Ishikawa (cell line): ENCODE measurements around the gene GAB3.

ENCODE experiments used
- CEBPB ChIP-seq: IDR thresholded peaks from 2 replicates; pipeline ENCODE4 v1.6.1; 2012
- CREB1 ChIP-seq: IDR thresholded peaks from 2 replicates; pipeline ENCODE4 v1.6.1; 2012; ENCODE audit warnings: low read depth
- FOXM1 ChIP-seq: IDR thresholded peaks from 2 replicates; pipeline ENCODE4 v1.6.1; 2012; ENCODE audit warnings: low read depth, borderline replicate concordance
- NFIC ChIP-seq: IDR thresholded peaks from 2 replicates; pipeline ENCODE4 v1.6.1; 2012
- RAD21 ChIP-seq: IDR thresholded peaks from 2 replicates; pipeline ENCODE4 v1.6.1; 2012; ENCODE audit warnings: low read depth
- TAF1 ChIP-seq: IDR thresholded peaks from 2 replicates; pipeline ENCODE4 v1.6.1; 2012; ENCODE audit warnings: low read depth, mild to moderate bottlenecking
- TEAD4 ChIP-seq: IDR thresholded peaks from 2 replicates; pipeline ENCODE4 v1.6.1; 2012
- YY1 ChIP-seq: IDR thresholded peaks from 2 replicates; pipeline ENCODE4 v1.6.1; 2012; ENCODE audit warnings: low read depth
- TF ChIP-seq, protein P1 (sequence below): IDR thresholded peaks from 2 replicates; pipeline ENCODE4 v1.6.1; 2012; ENCODE audit warnings: low read depth, mild to moderate bottlenecking

DNA sequence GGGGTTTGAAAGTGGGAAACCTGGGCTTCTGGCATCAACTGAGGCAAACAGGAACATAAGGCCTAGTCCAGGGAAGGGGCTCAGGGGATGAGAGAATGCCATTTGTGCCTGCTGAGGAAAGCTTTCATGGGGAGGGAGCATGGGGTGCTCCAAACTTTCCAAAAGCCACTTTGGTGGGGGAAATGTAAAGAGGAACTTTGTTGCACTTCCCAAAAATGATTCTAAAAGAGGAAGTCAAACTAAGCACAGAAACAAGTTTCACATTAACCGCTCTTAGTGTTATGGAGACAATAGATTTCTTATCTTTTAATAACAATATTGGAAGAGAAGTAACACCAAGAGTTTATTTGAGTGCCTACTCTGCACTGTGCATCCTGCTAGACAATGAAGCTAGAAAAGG, 32.3 kb downstream of the GAB3 start:
- TF ChIP-seq NFIC (no peak), RAD21 (no peak), TEAD4 (no peak), YY1 (no peak), CEBPB (no peak), TAF1 (no peak), CREB1 (no peak), FOXM1 (no peak)
- TF ChIP-seq, protein P1, sequence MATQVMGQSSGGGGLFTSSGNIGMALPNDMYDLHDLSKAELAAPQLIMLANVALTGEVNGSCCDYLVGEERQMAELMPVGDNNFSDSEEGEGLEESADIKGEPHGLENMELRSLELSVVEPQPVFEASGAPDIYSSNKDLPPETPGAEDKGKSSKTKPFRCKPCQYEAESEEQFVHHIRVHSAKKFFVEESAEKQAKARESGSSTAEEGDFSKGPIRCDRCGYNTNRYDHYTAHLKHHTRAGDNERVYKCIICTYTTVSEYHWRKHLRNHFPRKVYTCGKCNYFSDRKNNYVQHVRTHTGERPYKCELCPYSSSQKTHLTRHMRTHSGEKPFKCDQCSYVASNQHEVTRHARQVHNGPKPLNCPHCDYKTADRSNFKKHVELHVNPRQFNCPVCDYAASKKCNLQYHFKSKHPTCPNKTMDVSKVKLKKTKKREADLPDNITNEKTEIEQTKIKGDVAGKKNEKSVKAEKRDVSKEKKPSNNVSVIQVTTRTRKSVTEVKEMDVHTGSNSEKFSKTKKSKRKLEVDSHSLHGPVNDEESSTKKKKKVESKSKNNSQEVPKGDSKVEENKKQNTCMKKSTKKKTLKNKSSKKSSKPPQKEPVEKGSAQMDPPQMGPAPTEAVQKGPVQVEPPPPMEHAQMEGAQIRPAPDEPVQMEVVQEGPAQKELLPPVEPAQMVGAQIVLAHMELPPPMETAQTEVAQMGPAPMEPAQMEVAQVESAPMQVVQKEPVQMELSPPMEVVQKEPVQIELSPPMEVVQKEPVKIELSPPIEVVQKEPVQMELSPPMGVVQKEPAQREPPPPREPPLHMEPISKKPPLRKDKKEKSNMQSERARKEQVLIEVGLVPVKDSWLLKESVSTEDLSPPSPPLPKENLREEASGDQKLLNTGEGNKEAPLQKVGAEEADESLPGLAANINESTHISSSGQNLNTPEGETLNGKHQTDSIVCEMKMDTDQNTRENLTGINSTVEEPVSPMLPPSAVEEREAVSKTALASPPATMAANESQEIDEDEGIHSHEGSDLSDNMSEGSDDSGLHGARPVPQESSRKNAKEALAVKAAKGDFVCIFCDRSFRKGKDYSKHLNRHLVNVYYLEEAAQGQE: no peak
